ENCODE results near the gene CXCL1.

Gene CXCL1

DNA sequence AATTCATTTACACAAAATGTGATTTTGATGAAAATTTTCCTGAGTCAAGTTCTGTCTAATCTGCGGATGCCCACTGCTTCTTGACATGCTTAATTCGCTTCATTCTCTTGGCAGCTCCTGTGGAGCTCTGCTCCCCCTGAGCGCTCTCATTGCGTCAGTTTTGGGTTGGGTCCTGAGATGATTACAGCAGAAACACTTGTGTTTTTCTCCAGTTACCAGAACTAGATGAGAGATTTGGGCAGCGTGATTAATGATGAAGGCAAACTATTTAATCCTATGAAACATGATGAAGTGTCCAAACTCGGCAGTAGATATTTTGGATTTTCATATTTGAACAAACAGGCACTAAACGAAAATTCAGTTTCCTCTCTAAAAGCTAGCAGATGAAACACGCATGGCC, 4.2 kb upstream of the CXCL1 start:
- in situ Hi-C loops (cut with MboI; ENCODE audit: low pct_unique_long_range_greater_than_20kb, low sequenced_read_pairs, unreplicated experiment), result no loop called here
- no peak for DNase-seq (ENCODE audit: low spot score)
- TF ChIP-seq, protein P1, sequence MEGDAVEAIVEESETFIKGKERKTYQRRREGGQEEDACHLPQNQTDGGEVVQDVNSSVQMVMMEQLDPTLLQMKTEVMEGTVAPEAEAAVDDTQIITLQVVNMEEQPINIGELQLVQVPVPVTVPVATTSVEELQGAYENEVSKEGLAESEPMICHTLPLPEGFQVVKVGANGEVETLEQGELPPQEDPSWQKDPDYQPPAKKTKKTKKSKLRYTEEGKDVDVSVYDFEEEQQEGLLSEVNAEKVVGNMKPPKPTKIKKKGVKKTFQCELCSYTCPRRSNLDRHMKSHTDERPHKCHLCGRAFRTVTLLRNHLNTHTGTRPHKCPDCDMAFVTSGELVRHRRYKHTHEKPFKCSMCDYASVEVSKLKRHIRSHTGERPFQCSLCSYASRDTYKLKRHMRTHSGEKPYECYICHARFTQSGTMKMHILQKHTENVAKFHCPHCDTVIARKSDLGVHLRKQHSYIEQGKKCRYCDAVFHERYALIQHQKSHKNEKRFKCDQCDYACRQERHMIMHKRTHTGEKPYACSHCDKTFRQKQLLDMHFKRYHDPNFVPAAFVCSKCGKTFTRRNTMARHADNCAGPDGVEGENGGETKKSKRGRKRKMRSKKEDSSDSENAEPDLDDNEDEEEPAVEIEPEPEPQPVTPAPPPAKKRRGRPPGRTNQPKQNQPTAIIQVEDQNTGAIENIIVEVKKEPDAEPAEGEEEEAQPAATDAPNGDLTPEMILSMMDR (IDR thresholded peaks at IDR 0.05; ENCODE audit: extremely low read depth, insufficient read depth, missing control alignments), result no peak

DNA sequence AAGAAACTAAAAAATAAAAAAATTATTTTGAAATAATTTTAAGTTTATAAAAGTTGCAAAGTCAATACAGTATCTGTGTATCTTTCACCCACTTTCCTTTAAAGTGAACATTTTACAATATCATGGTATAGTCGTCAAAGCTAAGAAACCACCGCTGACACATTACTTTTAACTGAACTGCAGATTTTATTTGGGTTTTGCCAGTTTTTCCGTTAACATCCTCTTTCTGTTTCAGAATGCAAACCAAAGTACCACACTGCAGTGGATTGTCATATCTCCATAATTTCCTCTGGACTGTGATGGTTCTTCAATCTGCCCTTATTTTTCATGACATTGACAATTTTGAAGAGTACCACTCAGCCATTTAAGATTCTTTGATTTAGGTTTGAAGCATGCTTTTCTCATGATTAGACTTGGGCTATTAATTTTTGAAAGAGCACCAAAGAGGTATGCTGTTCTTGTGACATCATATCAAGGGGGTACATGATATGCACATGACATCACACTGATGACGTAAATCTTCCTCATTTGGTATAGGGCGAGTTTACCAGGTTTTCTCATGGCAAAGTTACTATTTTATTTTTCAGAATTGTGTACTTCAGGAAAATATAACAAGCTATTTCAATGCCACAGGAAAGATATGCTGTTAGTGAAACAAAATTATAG, 3.6 kb upstream of the CXCL1 start:
- TF ChIP-seq, protein P1 (IDR thresholded peaks at IDR 0.05; ENCODE audit: extremely low read depth, insufficient read depth, missing control alignments), result no peak
- no peak for DNase-seq (ENCODE audit: low spot score)
- in situ Hi-C loops (cut with MboI; ENCODE audit: low pct_unique_long_range_greater_than_20kb, low sequenced_read_pairs, unreplicated experiment), result no loop called here

DNA sequence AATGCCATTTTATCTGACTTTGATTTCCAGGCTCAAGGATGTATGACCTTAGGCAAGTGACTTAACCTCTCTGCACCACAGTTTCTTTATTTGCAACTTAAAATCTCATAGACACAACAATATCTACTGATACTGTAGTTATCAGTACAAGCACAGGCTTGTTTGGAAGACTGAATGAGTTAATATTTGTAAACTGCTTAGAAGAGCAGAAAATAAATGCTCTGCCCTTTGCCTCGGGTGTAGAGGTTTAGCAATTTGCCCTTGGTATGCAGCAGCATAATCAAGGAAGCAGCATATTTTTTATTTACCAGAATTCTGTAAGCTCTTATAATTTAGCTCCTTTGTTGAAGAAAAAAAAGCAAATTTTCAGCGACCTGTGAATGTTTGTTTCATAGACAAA, 2.9 kb upstream of the CXCL1 start:
- in situ Hi-C loops (cut with MboI; ENCODE audit: low pct_unique_long_range_greater_than_20kb, low sequenced_read_pairs, unreplicated experiment), result no loop called here
- TF ChIP-seq, protein P1 (IDR thresholded peaks at IDR 0.05; ENCODE audit: extremely low read depth, insufficient read depth, missing control alignments), result no peak

DNA sequence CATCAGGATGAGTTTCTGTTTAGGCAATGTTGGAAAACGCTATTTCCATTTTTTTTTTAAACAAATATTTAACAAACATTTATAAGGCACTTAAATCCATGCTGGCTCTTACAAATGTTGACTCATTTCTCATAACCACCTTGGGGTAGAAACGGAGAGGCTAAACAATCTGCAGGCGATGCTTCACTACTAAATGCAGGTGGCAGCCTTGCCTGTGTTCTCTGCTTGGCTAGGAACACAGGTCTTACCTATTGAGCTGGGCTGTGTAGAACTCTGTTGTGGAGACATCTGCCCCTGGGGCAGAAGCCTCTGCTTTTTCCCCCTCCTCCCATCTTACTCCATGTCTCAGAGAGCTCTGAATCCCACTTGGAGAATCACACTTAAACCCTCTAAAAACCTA, 1.4 kb upstream of the CXCL1 start:
- in situ Hi-C loops (cut with MboI; ENCODE audit: low pct_unique_long_range_greater_than_20kb, low sequenced_read_pairs, unreplicated experiment), result no loop called here
- TF ChIP-seq, protein P1 (IDR thresholded peaks at IDR 0.05; ENCODE audit: extremely low read depth, insufficient read depth, missing control alignments), result no peak
- DNase-seq (ENCODE audit: low spot score), result no peak

More for the DNA sequence above, 2.9 kb upstream of the CXCL1 start:
- no peak for DNase-seq (ENCODE audit: low spot score)

DNA sequence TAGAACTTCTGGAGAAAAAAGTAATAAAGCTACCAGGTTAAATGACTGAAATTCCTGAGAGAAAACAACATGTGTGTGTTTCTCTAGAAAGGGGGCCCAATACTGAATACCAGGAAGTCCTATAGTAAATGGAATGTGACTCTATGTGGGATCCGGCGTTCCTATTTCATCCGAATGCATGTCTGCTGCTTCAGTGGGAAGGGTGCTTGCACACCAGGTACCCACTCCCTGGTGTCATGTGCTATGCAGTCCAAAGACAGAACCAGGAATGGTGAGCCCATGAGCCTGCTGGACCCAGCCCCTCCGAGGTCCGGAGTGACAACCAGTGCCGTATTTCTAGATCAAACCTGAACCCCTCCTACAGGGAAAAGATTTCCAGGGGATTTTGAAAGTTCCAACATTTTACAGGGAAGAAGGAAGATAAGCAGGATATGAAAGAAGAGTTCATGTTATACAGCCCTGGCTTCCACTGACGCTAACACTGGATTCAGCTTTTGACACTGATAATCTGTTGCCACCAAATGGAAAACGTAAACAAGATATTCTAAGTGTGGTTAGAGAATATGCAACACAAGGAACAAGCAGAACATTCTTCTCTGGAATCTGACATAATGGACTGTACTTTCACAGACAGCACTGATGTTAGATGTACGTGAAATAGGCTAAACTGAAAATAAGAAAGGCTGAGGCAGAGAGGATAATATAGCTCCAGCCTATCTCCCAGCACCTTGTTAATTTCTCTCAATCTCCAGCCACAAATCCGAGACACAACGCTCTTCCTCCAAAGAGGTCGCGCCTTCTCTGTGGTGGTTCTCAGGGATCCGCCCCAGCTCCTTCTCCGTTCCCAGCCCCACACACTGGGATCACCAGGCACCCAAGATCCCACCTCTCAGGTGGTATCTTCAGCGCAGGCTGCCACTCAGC, 725 bp upstream of the CXCL1 start:
- DNase-seq (ENCODE audit: low spot score), result no peak
- in situ Hi-C loops (cut with MboI; ENCODE audit: low pct_unique_long_range_greater_than_20kb, low sequenced_read_pairs, unreplicated experiment), result no loop called here
- TF ChIP-seq, protein P1 (IDR thresholded peaks at IDR 0.05; ENCODE audit: extremely low read depth, insufficient read depth, missing control alignments), result no peak

DNA sequence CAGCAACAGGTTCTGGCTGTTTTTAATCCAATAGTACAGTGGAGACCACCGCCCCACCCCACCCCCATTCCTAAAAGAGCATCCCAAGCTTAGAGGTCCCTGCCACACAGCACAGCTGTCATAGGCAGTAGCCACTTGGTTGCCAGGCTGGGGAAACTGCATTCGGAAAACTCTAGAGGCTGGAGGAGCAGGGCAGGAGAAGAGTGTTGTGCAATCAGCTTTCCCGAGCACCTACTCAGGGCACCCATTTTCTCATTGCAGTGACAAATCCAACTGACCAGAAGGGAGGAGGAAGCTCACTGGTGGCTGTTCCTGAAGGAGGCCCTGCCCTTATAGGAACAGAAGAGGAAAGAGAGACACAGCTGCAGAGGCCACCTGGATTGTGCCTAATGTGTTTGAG, 1.1 kb downstream of the CXCL1 start:
- DNase-seq (ENCODE audit: low spot score), result no peak
- TF ChIP-seq, protein P1 (IDR thresholded peaks at IDR 0.05; ENCODE audit: extremely low read depth, insufficient read depth, missing control alignments), result no peak

More for the DNA sequence above, 1.1 kb downstream of the CXCL1 start:
- in situ Hi-C loops (cut with MboI; ENCODE audit: low pct_unique_long_range_greater_than_20kb, low sequenced_read_pairs, unreplicated experiment), result no loop called here
